Suppressor macrophage (primary cell): ENCODE results near the gene M1AP.
A peak's percentile ranks its signal among the peaks of the same experiment; 100 is the strongest.

ENCODE experiments used
- DNase-seq, 4 experiments: peaks; one replicate each; pipeline ENCODE4 v3.0.0-alpha.2; 2020 to 2022

M1AP gene

DNA sequence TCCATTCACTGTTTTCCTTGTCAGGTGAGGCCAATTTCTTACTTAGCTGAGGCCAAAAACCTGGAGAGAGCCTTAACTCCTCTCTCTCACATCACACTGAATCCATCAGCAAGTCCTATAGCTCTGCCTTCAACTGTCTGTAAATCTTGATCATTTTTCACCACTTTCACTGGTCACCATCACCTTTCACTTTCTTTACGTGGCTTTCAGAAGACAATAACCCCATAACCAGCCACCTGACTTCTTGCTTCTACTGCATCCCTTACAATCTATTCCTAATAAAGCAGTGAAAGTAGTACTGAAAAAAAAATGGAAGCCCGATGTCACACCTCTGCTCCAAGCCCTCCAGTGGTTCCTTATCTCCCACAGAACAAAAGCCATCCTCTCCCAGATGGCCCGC is 102.1 kb downstream of the M1AP start:
- no peak for DNase-seq

DNA sequence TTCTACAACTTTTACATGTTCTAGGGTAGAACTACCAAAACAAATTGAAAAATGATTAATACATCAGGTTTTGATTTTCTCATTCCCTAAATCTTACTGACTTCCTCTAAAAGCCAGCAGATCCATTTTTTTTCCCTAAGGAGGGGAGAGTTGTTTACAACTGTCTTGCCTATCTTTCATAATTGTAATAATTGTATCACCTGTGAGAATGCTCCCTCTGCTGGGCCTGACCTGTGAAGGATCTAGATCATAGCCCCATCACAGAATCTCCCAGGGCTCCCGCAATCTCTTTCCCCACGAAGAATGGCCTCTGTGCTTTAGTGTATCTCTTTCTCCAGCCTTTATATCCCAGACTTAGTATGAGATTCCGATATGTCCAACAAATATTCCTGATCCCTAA is 103.5 kb downstream of the M1AP start:
- no peak for DNase-seq

DNA sequence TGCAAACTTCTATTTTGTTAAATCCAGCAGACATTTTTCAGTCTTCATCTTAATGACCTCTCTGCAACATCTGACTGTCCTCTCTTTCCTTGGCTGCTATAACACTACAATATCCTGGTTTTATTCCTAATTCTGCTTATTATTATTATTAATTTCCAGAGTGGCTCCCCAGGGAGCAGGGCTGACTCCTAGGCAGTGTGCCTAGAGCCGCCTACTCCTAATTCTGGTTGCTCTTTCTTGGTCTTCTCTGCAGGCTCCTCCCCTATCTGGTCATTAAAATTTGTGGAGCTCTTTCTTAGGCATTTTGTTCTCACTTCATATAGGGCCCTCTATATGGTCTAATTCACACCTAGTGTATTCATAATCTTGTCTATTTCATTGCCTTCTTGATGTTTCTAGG is 105.2 kb downstream of the M1AP start:
- no peak for DNase-seq

DNA sequence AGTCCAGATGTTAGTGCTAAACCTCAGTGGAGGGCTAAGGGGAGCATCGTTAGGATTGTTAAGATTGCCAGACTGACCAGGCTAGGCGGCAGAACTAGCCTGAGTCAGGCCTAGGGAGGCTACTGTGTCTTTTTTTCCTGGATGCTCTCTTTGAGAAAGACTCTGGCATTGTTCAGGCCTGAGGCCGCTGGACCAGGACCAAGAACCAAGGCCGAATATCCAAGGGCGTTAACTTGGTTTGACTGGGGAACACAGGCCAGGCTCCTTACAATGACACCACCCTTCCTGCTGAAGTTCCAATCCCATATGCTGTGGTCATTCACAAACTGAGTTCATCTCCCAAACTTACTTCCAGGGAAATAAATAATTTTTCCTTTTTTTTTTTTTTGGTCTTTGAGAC is 107.8 kb downstream of the M1AP start:
- no peak for DNase-seq

DNA sequence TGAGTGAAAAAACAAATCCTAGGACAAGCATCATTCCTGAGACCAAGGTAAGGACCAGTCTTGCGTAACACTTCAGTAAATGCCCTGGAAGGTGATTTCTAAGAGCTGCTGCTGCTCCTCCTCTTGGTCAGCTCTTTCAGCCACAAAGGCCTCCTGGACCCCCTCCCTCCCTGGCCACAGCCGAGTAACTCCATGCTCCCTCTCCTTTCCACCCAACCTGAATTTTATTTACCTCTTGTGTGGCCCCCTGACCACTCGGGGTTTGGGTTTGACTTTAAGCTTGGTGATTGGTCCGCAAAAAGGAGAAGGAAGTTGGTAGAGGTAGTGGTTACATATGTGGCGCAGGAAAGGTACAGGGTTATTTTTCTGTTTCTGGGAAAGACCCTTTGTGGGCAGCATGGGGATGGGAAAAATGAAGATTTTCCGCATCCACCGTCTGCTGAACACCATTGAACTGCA is 109.2 kb downstream of the M1AP start:
- DNase-seq = no peak

DNA sequence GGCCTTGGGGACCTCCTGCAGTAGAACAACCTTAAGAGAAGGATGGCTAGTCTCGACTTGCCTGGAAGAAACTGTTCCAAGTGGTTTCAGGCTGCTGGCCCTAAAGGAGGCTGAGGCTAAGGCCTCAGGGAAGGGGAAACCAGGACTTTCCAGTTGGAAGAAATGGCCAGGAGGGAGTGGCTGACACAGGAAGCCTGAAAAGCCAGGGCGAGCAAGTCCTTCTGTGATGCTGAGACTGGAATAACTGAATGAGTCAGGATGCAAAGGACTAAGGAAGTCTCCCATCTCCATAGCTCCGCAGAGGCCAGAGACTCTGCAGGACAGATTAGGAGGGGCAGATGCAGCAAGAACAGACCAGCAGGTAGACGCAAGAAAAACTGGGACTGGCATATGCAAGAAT is 111.0 kb downstream of the M1AP start:
- no peak for DNase-seq

DNA sequence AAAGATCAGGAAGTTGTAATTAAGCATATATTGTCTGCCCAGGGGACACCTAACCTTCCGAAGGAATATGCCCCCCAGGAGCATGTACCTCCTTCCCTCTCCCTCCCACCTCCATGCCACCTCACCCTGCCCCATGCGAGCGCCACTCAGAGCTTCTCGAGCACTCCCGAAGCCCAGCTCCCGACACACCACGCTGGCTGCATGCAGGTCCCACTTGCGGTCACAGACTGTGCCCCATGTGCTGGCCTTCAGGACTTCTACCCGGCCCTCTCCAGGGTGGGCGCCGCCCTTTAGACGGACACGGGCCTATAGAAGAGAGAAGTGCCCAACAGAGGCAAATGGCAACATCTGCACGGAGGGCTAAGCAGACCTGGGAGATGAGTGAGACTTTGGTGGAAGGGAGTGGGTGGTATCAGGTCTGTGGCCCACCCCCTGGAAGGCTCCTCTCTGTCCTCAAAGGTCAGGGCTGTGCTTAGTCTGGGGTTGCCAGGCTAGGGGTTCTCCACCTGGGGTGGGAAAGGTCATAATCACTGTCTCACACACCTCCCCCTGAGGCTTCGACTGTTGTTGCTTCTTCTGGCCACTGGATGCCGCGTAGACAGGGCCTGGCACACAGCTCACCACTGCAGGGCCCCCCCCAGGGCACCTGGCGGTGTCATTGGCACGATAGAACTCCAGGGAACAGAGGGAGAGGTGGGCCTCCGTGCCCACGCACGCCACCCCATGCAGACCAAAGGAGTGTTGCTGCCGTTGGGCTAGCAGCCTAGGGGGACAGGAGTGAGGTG is 111.8 kb downstream of the M1AP start:
- no peak for DNase-seq

DNA sequence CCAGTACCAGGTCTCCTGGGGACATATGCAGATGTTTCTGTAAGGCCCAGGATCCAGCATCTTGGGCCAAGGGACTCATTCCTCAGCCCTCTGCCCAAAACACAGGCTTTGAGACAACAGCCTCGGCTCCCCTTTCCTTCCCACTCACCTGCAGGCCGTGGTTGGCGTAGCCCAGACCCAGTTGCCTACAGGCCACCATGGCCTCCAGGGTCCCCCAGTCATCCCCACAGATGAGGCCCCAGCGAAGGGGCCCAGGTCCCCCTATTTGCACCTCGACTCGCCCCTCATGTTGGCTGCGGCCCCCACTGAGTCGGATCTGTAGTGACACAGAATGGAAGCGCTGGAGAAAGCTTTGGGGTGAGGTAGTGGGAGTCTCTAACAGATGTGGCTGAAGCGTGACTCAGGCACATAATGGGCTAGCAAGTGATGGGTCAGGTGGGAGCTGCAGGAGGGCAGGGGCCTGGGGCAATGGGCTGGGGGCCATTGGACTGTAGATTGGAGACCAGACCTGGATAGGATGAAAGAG is 112.6 kb downstream of the M1AP start:
- no peak for DNase-seq

DNA sequence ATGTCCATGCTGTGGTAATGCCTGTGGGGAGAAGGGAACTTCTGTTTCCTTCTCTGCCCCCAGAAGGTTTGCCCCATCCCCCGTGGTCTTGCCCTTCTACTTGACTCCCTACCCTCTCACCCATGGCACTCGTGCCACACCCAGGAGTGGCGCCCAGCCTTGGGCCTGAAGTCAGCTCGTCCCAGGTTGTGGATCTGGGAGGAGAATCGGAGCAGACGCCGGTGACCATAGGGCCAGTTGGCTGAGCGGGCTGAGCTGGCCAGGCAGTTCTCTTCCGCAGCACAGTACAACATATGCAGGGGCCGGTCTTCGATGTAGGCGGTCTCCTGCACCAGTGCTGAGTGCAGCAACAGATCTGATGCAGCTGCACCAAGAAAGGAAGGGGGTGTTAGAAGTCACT is 113.7 kb downstream of the M1AP start:
- DNase-seq = no peak

DNA sequence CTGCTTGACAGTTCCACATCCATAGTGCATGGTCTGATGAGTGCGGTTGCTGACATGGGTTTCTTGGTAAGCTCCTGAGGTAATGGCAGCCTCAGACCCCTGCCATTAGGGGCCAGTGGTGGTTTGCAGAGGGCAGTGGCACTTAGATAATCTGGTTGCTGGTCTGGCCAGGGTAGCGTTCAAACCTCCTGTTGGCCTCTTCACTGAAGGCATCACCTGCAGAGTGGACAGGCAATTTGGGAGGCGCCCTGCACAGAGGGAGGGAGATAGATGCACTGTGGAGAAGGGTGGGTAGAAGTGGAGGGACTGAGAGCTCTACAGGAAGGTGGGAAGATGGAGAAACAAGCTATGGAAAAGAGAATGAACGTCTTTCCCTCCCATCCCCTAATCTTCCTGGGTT is 114.7 kb downstream of the M1AP start:
- DNase-seq = no peak

DNA sequence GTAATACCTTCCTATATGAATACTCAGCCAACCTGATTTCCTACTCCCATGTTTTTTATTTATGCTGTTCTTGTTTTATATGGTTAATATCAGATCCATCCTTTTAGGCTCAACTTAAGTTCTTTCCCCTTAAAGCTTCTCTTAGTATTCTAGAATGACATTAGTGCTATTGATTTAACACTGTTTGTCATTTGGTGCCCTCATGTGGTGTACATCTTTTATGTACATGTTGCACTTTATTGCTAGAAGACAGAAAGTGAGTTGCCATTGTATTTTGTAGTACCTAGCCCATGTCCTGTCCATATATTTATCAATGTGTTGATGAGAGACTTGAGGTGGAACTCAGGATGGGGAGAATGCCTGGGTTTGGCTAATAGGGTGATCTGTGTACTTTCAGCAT is 115.9 kb downstream of the M1AP start:
- peak in 3 of 4 experiments; percentile 31 to 69 (median 63) for DNase-seq

DNA sequence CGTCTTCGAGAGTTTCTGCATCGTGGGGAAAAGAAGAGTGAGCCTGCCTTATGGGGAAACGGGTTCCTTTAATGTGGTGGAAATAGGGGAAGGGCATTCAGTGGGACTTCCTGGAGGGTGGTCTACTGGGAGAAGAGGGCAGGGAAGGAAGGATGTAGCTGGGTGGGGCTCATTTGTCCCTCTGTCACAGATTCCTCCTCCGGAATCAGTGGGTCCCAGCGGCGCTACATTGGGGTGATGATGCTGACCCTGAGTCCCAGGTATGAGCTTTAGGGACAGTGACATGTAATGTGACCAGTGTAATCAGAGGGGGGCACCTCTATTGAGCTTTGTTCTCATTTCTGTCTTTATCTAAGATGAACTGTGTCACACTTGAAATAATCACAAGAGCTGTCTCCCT is 116.5 kb downstream of the M1AP start:
- no peak for DNase-seq

DNA sequence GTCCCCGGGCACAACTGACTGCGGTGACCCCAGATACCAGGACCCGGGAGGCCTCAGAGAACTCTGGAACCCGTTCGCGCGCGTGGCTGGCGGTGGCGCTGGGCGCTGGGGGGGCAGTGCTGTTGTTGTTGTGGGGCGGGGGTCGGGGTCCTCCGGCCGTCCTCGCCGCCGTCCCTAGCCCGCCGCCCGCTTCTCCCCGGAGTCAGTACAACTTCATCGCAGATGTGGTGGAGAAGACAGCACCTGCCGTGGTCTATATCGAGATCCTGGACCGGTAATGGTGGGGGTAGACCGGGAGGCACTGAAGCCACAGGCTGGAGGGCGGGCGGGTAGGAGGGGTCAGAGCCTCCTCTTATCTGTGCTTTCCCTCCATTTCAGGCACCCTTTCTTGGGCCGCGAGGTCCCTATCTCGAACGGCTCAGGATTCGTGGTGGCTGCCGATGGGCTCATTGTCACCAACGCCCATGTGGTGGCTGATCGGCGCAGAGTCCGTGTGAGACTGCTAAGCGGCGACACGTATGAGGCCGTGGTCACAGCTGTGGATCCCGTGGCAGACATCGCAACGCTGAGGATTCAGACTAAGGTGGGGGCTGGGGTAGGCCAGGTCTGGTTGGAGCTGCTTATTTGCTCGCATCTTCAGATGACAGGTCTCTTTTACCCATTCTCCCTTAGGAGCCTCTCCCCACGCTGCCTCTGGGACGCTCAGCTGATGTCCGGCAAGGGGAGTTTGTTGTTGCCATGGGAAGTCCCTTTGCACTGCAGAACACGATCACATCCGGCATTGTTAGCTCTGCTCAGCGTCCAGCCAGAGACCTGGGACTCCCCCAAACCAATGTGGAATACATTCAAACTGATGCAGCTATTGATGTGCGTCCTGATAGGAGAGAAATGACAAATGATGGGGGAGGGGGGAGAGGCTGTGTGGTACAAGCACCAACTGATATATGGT is 117.6 kb downstream of the M1AP start:
- DNase-seq = peak; percentile 51 to 68 (median 64)

DNA sequence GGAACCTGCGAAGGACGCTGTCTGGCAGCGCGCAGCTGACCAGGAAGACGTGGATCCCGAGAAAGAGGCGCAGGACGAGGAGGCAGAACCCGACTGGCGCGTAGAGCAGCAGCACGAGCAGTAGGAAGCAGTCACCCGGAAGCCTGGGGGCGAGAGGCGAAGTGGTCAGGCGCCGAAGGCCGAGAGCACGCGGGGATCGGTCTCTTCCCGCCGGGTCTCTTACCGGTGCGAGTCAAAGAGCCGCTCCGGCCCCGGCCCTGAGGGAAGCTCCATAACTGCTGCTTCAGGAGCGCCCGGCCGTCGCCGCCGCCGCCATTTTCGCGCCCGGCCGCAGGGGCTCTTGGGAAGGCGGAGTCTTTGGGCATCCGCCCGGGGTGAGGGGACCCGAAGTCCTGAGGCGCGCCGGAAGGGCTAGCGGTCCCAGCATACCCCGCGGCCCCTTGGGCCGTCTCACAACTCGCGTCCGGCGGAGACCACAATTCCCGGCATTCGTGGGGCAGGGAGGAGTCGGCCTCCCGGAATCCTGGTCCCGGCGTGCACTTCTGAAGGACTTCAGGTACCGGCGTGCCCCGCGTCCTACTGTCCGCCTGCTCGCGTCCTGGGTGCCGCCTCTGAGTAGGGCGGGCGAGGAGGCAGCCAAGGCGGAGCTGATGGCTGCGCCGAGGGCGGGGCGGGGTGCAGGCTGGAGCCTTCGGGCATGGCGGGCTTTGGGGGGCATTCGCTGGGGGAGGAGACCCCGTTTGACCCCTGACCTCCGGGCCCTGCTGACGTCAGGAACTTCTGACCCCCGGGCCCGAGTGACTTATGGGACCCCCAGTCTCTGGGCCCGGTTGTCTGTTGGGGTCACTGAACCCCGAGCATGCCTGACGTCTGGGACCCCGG is 118.5 kb downstream of the M1AP start, which contains the start of the genes AUP1 and HTRA2:
AUP1 (minus strand) TSS at position 350 of the 882 bp plus-strand sequence; CDS start at position 273, 77 bp downstream.
HTRA2 (plus strand) TSS at position 577 of the 882 bp plus-strand sequence; CDS start at position 651, 74 bp downstream.
- peak; percentile 99 to 100 (median 100) for DNase-seq

DNA sequence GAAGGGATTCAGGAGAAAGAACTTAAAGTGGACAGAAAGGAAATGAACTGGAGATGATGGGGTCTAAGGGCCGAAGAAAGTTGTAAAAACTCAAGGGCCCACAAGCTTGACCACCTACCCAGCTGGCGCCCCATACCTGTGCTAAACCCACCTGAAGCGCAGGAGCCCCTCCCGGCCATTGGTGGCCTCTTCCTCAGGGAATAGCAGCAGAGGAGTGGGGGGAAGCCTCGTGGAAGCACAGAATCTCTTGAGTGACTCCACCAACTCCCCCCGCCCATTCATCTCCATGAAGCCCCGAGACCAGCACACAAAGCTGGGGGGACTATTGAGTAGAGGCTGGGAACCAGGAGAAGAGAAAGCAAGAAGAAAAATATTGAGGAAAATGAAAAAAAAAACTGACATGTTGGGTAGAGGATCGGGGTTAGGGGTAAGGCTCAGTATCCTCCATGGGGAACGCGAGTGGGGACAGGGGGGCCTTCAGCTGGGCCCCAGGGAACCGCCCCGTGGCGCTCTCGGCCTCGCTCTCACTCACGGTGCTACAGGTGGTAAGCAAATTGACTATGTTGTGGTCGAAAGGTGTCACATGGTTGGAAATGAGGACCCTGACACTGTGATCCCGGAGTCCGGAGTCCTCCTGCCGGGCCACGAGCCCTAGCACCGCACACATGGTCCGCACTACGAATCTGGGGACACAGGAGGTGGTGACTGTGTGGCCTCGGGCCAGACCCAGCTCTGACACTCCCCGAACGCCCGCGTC is 119.4 kb downstream of the M1AP start:
- no peak for DNase-seq

DNA sequence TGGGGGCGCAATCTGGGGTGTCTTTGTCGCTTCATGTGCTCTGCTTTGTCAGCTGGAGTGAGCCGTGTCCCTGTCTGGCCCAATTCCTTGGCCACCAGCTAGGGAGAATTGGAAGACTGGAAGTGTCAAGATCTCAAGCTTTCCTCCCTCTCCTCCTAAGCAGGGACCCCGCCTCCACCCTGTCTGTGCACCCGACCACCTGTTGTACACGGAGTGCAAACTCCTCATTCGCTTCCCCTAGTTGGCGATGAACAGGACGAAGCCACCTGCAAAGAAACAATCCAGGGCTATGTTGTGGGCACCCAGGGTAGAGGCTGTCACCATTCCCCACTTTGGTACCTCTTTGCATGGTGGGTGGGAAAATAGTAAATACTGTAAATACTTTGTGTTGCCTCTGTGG is 120.4 kb downstream of the M1AP start:
- DNase-seq = no peak

DNA sequence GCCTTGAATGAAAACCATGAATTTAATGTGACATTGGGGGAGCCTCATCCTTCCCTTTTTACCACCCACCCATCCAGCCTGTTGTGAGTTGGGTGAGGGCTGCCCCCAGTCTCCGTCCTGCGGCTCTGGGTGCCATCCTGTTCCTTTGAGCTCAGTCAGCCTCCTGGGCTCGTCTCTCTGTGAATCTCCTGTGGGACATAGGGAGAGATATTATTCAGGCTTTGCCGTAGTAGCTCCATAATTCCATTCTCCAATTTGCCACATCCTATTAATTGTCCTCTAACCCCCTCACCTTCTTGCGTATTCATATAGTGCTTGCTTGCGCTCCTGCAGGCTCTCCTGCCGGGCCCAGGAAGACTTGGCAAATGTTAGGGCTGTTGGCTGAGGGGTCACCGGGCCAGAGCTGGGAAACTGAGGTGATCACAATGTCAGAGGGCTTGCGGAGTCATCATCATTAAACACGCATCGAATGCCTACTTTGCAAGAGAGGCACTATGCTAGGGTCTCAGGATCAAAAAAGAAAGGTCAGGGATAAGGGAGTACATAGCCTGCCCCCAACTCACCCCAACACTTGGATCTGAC is 121.4 kb downstream of the M1AP start:
- no peak for DNase-seq

DNA sequence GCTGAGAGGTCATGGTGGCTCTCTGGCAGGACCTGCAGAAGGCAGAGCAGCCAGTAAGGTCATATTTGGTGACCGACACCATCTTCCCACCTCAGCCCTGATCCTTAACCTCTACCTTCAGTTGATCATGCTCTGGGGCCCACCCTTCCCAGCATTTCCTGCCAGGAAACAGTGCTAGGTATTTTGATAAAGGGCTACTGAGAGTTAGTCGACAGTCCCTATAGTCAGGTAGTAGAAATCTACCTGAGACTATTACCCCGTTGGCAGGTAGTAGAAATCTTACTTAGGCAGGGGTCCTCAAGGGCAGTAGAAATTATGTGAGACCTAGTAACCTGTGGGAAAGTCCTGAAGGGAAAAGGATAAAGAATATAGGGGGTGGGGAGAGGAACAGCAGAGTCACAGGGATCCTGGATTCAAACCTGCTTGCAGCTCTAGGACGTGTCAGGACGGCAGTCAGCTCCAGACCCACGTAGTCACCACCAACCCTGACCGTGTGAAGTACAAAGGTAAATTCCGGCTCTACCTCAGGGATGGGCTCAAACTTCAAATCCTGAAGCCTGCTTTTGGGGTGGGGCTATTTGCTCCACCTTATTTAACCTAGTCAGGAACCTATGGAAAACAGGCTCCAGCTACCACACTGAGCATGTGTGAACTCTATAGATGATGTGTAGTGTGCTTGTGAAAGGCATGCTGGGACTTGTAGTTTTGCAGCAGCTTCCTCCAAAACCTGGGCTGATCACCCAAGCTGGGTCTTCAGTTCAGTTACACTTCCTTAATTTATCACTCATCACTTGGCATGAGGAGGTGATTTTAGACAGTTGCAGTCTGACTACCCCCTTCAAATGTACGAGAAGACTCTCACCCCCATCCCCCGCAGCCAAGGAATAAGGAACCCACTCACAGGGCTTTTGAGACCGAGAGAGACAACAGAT is 122.1 kb downstream of the M1AP start, which contains the start of gene DQX1:
DQX1 (minus strand) TSS at position 515 of the 932 bp plus-strand sequence; CDS start at position 13, 502 bp downstream.
- DNase-seq = peak; percentile 37 to 74 (median 66)

DNA sequence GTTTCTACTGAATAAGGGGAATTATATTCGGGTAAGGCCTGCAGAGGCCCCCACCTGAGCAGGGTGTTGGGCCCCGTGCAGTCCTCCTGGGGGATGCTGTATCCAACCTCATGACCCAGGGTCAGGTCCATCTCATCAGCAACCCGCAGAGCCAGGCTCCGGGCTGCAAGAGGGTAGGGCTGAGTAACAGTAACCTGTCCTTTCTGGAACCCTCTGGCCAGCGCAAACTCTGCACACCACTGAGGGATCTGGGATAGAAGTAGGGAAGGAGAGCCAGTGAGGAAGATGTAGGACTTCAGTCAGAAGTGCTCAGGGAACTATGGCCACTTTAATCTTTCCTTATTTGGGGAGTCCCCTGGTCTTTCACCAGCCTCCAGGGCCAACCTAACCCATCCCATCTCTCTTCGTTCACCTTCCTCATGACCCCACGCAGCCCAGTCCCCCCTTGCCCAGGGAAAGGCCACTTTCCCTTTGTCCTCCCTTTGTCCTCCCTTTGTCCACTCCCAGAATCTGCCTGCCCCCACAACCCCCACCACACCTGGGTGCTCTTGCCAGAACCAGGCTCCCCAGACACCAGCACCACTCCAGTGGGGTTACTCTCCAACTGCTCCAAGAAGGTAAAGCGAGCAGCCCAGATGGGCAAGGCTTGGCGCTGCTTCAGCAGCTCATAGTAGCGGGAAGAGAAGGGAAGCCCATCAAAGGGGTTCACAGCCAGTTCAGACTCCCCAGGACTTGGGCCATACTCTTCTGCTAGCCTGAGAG is 123.0 kb downstream of the M1AP start:
- no peak for DNase-seq
